PC-3 (cell line): ENCODE results near the gene IFNAR1. TPM values are rescaled to one million over a fixed set of nuclear protein-coding genes. Genes with fewer than 3 reads are reported as not detected.

Experiments used
- ATAC-seq: fragments of 200-7000 bp; cut with Tn5 transposase; 2 replicates; pipeline ENCODE4 v1.9.1; 2020; ENCODE audit warnings: mild to moderate bottlenecking, moderate library complexity
- BruUV-seq: library from RNA; stranded (reverse); fragments of 400-500 nt; replicated peaks from 2 replicates; lab custom pipeline; 2021; lab: Mats Ljungman, UMichigan
- CTCF ChIA-PET: fragments of 300-600 bp; sonication (Branson Sonifier 250); formaldehyde crosslinking; loops from one replicate; lab custom pipeline; 2022; ENCODE audit warnings: antibody characterized with exemption; lab: Charles Lee
- POLR2A ChIA-PET: fragments of 300-600 bp; sonication (Branson Sonifier 250); formaldehyde crosslinking; loops from one replicate; lab custom pipeline; 2022; ENCODE audit warnings: antibody characterized with exemption; ENCODE audit not compliant: unreplicated experiment; lab: Charles Lee
- DNase-seq: peaks from one replicate; pipeline ENCODE4 v3.0.0-alpha.2; 2015
- H2AFZ ChIP-seq: fragments of 300-600 bp; sonication (generic); 2 replicates; pipeline ENCODE4 v1.6.0; 2016; ENCODE audit warnings: antibody characterized with exemption, low read length
- H3F3A ChIP-seq: fragments of 300-600 bp; sonication (generic); one replicate; pipeline ENCODE4 v1.6.0; 2017; ENCODE audit warnings: antibody characterized with exemption, low read length, control low read depth, mild to moderate bottlenecking; ENCODE audit not compliant: unreplicated experiment
- H3K27ac ChIP-seq: fragments of 300-600 bp; sonication (generic); 2 replicates; pipeline ENCODE4 v1.5.1; 2016; ENCODE audit warnings: mild to moderate bottlenecking, low read length
- H3K27me3 ChIP-seq: fragments of 300-600 bp; sonication (generic); 2 replicates; pipeline ENCODE4 v1.6.1; 2016; ENCODE audit warnings: low read length, mixed read lengths
- H3K36me3 ChIP-seq: fragments of 300-600 bp; sonication (generic); 2 replicates; pipeline ENCODE4 v1.6.1; 2016; ENCODE audit warnings: low read depth, mixed run types, low read length, mixed read lengths
- H3K4me1 ChIP-seq: fragments of 300-600 bp; sonication (generic); 2 replicates; pipeline ENCODE4 v1.5.1; 2016; ENCODE audit warnings: low read length; ENCODE audit not compliant: insufficient read depth
- H3K4me2 ChIP-seq: fragments of 300-600 bp; sonication (generic); 2 replicates; pipeline ENCODE4 v1.6.0; 2016; ENCODE audit warnings: low read length
- H3K4me3 ChIP-seq: fragments of 300-600 bp; sonication (generic); 2 replicates; pipeline ENCODE4 v1.5.1; 2016; ENCODE audit warnings: mild to moderate bottlenecking, low read length, mixed read lengths
- H3K79me2 ChIP-seq: fragments of 300-600 bp; sonication (generic); 2 replicates; pipeline ENCODE4 v1.6.1; 2017; ENCODE audit warnings: low read length, mixed read lengths
- H3K9ac ChIP-seq: fragments of 300-600 bp; sonication (generic); 2 replicates; pipeline ENCODE4 v1.6.0; 2016; ENCODE audit warnings: mild to moderate bottlenecking, low read length
- H3K9me2 ChIP-seq: fragments of 300-600 bp; sonication (generic); replicated peaks from 2 replicates; pipeline ENCODE4 v1.6.1; 2016; ENCODE audit warnings: mixed run types, low read length, mixed read lengths
- H3K9me3 ChIP-seq: fragments of 300-600 bp; sonication (generic); 2 replicates; pipeline ENCODE4 v1.6.1; 2016; ENCODE audit warnings: low read length, mixed read lengths
- H4K20me1 ChIP-seq: fragments of 300-600 bp; sonication (generic); 2 replicates; pipeline ENCODE4 v1.6.1; 2016; ENCODE audit warnings: low read length, mixed read lengths
- EZH2 ChIP-seq: fragments of 300-600 bp; sonication (generic); IDR thresholded peaks from one replicate; pipeline ENCODE4 v1.6.1; 2017; ENCODE audit warnings: antibody characterized with exemption, mild to moderate bottlenecking, low read length; ENCODE audit not compliant: unreplicated experiment
- EZH2phosphoT487 ChIP-seq: fragments of 300-600 bp; sonication (generic); IDR thresholded peaks from 2 replicates; pipeline ENCODE4 v1.6.1; 2018; ENCODE audit warnings: mild to moderate bottlenecking, antibody characterized with exemption, low read length, borderline replicate concordance
- intact Hi-C: fragments of 100-400 bp; cut with micrococcal nuclease; formaldehyde crosslinking; loops from 2 replicates; pipeline ENCODE4 v1.9.0; 2023
- total RNA-seq: library from RNA; depleted of rRNA; stranded (reverse); fragments of >200 nt; gene quantifications from 2 replicates; pipeline ENCODE4 v1.2.3, GENCODE V29; 2014
- TF ChIP-seq, protein P1 (sequence below): fragments of 300-600 bp; sonication (generic); conservative IDR thresholded peaks from 2 replicates; pipeline ENCODE4 v1.5.1; 2017; ENCODE audit warnings: antibody characterized with exemption, low read depth, mild to moderate bottlenecking, low read length

Gene IFNAR1
- total RNA-seq, 1 experiment from 2014 or later, result 13.2 TPM

DNA sequence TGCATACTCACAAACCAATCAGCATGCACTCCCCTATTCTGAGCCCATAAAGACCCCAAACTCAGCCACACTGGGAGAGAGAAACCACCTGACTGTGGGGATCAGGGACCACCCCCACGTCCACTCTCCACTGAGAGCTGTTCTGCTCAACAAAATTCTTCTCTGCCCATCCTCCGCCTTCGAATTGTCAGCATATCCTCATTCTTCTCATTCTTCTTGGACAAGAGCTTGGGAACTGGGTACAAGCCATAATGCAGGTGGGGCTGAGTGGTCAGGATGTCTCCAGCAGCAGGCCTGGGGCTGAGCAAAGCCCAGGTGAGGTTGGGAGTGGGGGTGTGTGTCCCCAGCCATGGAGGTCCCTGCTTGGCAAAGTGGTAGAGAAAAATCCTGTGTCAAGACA lies 43.8 kb downstream of the IFNAR1 start:
- H3K36me3 ChIP-seq, result peaks cover 12% of the 10 kb centered on the region; the same call in 1 of the 2 replicates
- H4K20me1 ChIP-seq, result no peaks in the 10 kb centered on the region
- H3K27me3 ChIP-seq, result no peaks in the 10 kb centered on the region
- no peak overlapping the region for H3K4me3 ChIP-seq
- H3K4me1 ChIP-seq, result peaks cover 5% of the 10 kb centered on the region
- no peak overlapping the region for H3K4me2 ChIP-seq
- ChIA-PET CTCF (no interaction called here), POLR2A (no interaction called here)
- no peaks in the 10 kb centered on the region for H3K9me2 ChIP-seq
- ATAC-seq (no peak), DNase-seq (no peak)
- intact Hi-C loops, result no loop called here
- H3F3A ChIP-seq, result peaks cover 2% of the 10 kb centered on the region
- no peaks in the 10 kb centered on the region for H3K79me2 ChIP-seq
- no peak for TF ChIP-seq EZH2
- TF ChIP-seq, protein P1, sequence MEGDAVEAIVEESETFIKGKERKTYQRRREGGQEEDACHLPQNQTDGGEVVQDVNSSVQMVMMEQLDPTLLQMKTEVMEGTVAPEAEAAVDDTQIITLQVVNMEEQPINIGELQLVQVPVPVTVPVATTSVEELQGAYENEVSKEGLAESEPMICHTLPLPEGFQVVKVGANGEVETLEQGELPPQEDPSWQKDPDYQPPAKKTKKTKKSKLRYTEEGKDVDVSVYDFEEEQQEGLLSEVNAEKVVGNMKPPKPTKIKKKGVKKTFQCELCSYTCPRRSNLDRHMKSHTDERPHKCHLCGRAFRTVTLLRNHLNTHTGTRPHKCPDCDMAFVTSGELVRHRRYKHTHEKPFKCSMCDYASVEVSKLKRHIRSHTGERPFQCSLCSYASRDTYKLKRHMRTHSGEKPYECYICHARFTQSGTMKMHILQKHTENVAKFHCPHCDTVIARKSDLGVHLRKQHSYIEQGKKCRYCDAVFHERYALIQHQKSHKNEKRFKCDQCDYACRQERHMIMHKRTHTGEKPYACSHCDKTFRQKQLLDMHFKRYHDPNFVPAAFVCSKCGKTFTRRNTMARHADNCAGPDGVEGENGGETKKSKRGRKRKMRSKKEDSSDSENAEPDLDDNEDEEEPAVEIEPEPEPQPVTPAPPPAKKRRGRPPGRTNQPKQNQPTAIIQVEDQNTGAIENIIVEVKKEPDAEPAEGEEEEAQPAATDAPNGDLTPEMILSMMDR, result no peak
- TF ChIP-seq EZH2phosphoT487, result no peak
- peaks cover 20% of the 10 kb centered on the region for H3K9me3 ChIP-seq
- H3K27ac ChIP-seq, result no peak overlapping the region
- no TSS peak for BruUV-seq
- no peak overlapping the region for H3K9ac ChIP-seq
- H2AFZ ChIP-seq, result no peak overlapping the region

DNA sequence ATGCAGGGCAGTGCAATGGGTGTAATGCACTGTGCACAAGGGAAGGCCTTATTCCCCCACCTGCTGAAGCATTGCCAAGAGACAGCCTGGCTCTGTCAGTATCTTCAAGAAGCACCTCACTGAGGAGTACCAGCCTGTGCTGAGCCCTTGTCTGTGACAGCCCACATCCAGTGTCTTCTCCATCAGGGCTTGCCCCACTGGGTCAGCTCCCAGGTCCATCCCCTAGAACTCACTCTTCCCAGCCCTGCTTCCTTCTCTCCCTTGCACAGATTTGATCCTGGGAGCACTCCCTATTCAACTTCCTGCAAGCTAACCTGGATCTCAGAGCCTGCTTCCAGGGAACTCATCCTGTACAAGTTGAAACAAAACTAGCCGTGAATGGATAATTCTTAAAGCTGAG lies 44.8 kb downstream of the IFNAR1 start:
- no TSS peak for BruUV-seq
- Histone ChIP-seq H3K27me3 (no peaks in the 10 kb centered on the region), H2AFZ (no peak overlapping the region), H4K20me1 (no peaks in the 10 kb centered on the region), H3F3A (peaks cover 11% of the 10 kb centered on the region), H3K4me1 (peaks cover 15% of the 10 kb centered on the region), H3K9ac (no peak overlapping the region), H3K4me2 (no peak overlapping the region), H3K79me2 (no peaks in the 10 kb centered on the region), H3K4me3 (no peak overlapping the region), H3K27ac (no peak overlapping the region), H3K9me3 (peaks cover 20% of the 10 kb centered on the region), H3K36me3 (peaks cover 12% of the 10 kb centered on the region; the same call in 1 of the 2 replicates), H3K9me2 (no peaks in the 10 kb centered on the region)
- CTCF ChIA-PET, result no interaction called here
- ATAC-seq, result no peak
- TF ChIP-seq, protein P1, result no peak
- TF ChIP-seq EZH2phosphoT487, result no peak
- no peak for TF ChIP-seq EZH2
- POLR2A ChIA-PET, result no interaction called here
- DNase-seq, result no peak
- intact Hi-C loops, result no loop called here

GRCh38 chr21:33370305-33370704 lies 45.5 kb downstream of the IFNAR1 start:
- Histone ChIP-seq H3K4me3 (no peak overlapping the region), H3K9me2 (no peaks in the 10 kb centered on the region), H3F3A (peaks cover 11% of the 10 kb centered on the region), H2AFZ (no peak overlapping the region), H3K79me2 (no peaks in the 10 kb centered on the region), H3K27me3 (no peaks in the 10 kb centered on the region), H3K9ac (no peak overlapping the region), H3K9me3 (peaks cover 20% of the 10 kb centered on the region), H4K20me1 (no peaks in the 10 kb centered on the region), H3K27ac (no peak overlapping the region), H3K36me3 (peaks cover 12% of the 10 kb centered on the region; the same call in 1 of the 2 replicates), H3K4me2 (no peak overlapping the region), H3K4me1 (peaks cover 22% of the 10 kb centered on the region)
- ATAC-seq (no peak), DNase-seq (no peak)
- CTCF ChIA-PET, result no interaction called here
- intact Hi-C loops, result no loop called here
- POLR2A ChIA-PET, result no interaction called here
- TF ChIP-seq EZH2, result no peak
- TF ChIP-seq EZH2phosphoT487, result no peak
- TF ChIP-seq, protein P1, result no peak
- no TSS peak for BruUV-seq
